Body of pancreas (tissue), 4 donors: ENCODE data around the gene RPL10A. TPM values are rescaled to one million over a fixed set of nuclear protein-coding genes. Genes with fewer than 3 reads are reported as not detected.

Source experiments
- ATAC-seq: fragments of 150-250 bp; one replicate; pipeline ENCODE4 v1.9.1; 2016
- DNase-seq, 4 donors: peaks; one replicate each; pipeline ENCODE4 v3.0.0-alpha.2; 2019
- H3K27ac ChIP-seq, 4 donors: fragments of 200-600 bp; sonication (generic); 1 replicate in 3 of 4; 2 replicates in 1 of 4; pipeline versions ENCODE4 v1.5.1 to v1.6.1; 2016 to 2019; ENCODE audit warnings: mild to moderate bottlenecking in 1 of 4, mixed read lengths in 1 of 4, moderate library complexity in 1 of 4
- H3K27me3 ChIP-seq, 2 donors: fragments of 200-600 bp; sonication (generic); one replicate each; pipeline ENCODE4 v1.6.0; 2016; ENCODE audit warnings: mild to moderate bottlenecking in 1 of 2
- H3K36me3 ChIP-seq, 2 donors: fragments of 200-600 bp; sonication (generic); replicated peaks in 1 of 2; 2 replicates each; pipeline ENCODE4 v1.5.1; 2016; ENCODE audit warnings: low read depth in 2 of 2; ENCODE audit not compliant: insufficient read depth in 1 of 2
- H3K4me1 ChIP-seq: fragments of 200-600 bp; sonication (generic); one replicate; pipeline ENCODE4 v1.6.0; 2016
- H3K4me3 ChIP-seq, 2 donors: fragments of 200-600 bp; sonication (generic); 1 replicate in 1 of 2; 2 replicates in 1 of 2; pipeline ENCODE4 v1.5.1; 2016 to 2019
- H3K9me3 ChIP-seq, 3 donors: fragments of 200-600 bp; sonication (generic); 1 replicate in 2 of 3; 2 replicates in 1 of 3; pipeline ENCODE4 v1.5.1; 2016
- POLR2A ChIP-seq, 3 donors: fragments of 450-650 bp; IDR thresholded peaks; one replicate each; pipeline ENCODE4 v1.6.1; 2016; ENCODE audit warnings: antibody characterized with exemption in 3 of 3, mild to moderate bottlenecking in 2 of 3
- WGBS, 2 donors: methylation state at CpG; one replicate each; pipeline ENCODE4 v1.1.5; 2017; 5-methylcytosine and 5-hydroxymethylcytosine counted together
- intact Hi-C: fragments of 100-400 bp; cut with DNase I; formaldehyde crosslinking; loops from one replicate; pipeline ENCODE4 v1.15.1; 2023
- total RNA-seq, 2 donors: library from RNA; depleted of rRNA; stranded (reverse); fragments of >200 nt; gene quantifications; one replicate each; pipeline ENCODE4 v1.1.0, GENCODE V29; 2016
- TF ChIP-seq, protein P1 (sequence below), 7 experiments: fragments of 450-650 bp in 4 of 7; fragments of 200-600 bp in 3 of 7; sonication (generic) in 3 of 7; IDR thresholded peaks; one replicate each; pipeline ENCODE4 v1.5.1; 2016 to 2019; ENCODE audit warnings: antibody characterized with exemption in 7 of 7

The RPL10A gene
- total RNA-seq, 2 donors from 2014 or later = 563 to 782 TPM

DNA sequence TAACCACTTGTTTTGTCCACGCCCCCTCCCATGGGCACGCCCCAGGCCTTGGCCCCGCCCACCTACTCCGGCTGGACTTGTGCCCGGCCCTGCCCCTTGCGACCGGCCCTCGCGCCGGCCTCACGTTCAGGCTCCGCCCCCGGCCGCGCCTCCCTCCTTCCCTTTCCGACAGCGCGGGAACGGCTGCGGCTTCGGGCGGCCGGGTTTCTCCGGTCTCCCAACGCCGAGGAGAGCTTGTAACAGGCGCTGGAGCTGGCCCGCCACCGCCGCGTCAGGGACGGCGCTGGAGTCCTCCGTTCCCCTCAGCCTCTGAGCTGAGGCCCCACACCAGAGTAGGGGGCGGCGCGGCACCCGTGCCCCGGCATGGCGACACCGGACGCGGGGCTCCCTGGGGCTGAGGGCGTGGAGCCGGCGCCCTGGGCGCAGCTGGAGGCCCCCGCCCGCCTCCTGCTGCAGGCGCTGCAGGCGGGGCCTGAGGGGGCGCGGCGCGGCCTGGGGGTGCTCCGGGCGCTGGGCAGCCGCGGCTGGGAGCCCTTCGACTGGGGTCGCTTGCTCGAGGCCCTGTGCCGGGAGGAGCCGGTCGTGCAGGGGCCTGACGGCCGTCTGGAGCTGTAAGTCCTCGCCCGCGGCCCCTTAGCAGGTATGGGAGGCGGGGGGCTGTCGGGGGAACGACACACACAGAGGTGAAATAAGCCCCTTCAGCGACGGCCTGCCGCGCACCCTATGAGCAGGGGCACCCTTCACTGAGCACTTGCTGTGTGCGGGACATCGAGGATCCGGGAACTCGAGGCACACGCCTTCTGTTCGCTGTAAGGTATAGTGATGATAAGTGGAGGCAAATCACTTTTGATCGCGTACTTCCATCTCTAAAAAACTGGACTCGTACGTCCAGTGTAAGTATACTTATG, 15.8 kb upstream of the RPL10A start, which contains the start of gene FANCE:
Gene FANCE (plus strand): TSS at position 156 of the 908 bp plus-strand sequence. CDS start 208 bp downstream, at position 364.
- intact Hi-C loops = loop anchor here (5.0 kb wide), 1 partner anchor 155 kb away; the partner anchor contains the start of gene DEF6
- 1 to 13% methylated on average over 4 to 87 of the region's 87 CpGs for whole genome bisulfite sequencing, 2 donors
- ATAC-seq (peak; percentile 98), DNase-seq (peak; percentile 93 to 97 (median 96))
- Histone ChIP-seq H3K27me3 (no peaks in the 10 kb centered on the region), H3K27ac (peak within 1 kb of the TSS in 3 of 4 donors; percentile 41 to 60 (median 56)), H3K4me3 (peak within 1 kb of the TSS in 1 of 2 donors; percentile 30), H3K36me3 (no peaks in the 10 kb centered on the region), H3K4me1 (peaks cover 23% of the 10 kb centered on the region), H3K9me3 (no peaks in the 10 kb centered on the region)
- TF ChIP-seq, protein P1, sequence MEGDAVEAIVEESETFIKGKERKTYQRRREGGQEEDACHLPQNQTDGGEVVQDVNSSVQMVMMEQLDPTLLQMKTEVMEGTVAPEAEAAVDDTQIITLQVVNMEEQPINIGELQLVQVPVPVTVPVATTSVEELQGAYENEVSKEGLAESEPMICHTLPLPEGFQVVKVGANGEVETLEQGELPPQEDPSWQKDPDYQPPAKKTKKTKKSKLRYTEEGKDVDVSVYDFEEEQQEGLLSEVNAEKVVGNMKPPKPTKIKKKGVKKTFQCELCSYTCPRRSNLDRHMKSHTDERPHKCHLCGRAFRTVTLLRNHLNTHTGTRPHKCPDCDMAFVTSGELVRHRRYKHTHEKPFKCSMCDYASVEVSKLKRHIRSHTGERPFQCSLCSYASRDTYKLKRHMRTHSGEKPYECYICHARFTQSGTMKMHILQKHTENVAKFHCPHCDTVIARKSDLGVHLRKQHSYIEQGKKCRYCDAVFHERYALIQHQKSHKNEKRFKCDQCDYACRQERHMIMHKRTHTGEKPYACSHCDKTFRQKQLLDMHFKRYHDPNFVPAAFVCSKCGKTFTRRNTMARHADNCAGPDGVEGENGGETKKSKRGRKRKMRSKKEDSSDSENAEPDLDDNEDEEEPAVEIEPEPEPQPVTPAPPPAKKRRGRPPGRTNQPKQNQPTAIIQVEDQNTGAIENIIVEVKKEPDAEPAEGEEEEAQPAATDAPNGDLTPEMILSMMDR (IDR thresholded peaks at IDR 0.05) = no peak
- TF ChIP-seq POLR2A (IDR thresholded peaks at IDR 0.05) = peak in 1 of 3 donors; percentile 14

DNA sequence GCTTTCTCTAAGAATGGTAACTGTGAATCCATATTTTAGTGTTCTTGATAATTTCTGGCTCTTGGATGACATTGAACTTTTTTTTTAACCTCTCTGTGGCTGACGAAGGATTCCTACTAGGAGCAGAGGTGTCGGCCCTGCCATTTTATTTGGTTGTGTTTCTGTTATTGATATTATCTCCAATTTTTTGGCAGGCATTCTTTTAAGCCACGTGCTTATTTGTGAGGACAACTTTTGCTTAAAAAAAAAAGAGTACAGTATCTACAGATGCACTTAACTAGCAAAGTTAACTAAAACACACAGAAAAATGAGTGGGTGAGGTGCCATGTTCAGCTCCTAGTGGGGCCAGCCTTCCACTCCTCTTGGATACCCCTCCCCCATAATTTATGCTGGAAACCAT, 15.0 kb upstream of the RPL10A start:
- no peak overlapping the region for H3K4me3 ChIP-seq
- DNase-seq = no peak
- H3K4me1 ChIP-seq = peaks cover 23% of the 10 kb centered on the region
- no peak for TF ChIP-seq POLR2A (IDR thresholded peaks at IDR 0.05)
- TF ChIP-seq, protein P1 (IDR thresholded peaks at IDR 0.05) = no peak
- 12 to 18% methylated on average over 3 of the region's 3 CpGs for WGBS, 2 donors
- H3K9me3 ChIP-seq = no peaks in the 10 kb centered on the region
- no peak overlapping the region for H3K27ac ChIP-seq
- ATAC-seq = no peak
- H3K27me3 ChIP-seq = no peaks in the 10 kb centered on the region
- intact Hi-C loops = loop anchor here (5.0 kb wide), 1 partner anchor 156 kb away; the partner anchor contains the start of gene DEF6
- H3K36me3 ChIP-seq = no peaks in the 10 kb centered on the region

DNA sequence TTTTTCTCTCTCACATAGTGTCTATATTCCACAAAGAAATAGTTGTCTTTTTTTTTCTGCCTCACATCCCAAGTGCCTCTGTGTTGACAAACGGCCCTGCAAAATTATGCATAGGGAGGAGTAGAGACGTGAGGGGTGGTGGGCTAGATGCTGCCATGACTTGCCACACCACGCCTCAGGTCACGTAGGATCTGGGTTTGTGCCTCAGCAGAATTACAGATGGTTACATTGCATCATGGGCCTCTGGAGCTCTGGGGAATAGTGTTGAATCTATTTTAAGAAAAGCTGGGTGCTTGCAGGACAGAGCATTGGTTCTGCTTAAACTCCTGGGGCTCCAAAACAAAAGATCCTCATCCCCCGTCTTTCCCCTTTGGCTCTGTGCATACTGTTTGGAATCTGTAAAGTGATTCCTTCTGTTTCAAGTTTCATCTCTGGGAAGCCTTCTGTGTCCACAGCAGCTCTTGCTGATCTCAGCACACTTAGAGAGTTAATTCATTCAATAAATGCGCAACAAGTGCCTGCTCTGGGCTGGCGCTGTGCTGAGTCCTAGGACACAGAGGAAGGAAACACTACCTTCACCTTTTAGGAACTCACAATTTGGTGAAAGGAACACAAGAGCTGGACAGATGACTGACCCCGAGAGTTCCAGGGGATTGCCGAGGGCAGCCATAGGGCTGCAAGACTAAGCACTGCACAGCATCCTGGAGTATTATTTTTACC, 13.7 kb upstream of the RPL10A start:
- DNase-seq = no peak
- intact Hi-C loops = loop anchor here (5.0 kb wide), 1 partner anchor 157 kb away; the partner anchor contains the start of gene DEF6
- no peak overlapping the region for H3K4me3 ChIP-seq

DNA sequence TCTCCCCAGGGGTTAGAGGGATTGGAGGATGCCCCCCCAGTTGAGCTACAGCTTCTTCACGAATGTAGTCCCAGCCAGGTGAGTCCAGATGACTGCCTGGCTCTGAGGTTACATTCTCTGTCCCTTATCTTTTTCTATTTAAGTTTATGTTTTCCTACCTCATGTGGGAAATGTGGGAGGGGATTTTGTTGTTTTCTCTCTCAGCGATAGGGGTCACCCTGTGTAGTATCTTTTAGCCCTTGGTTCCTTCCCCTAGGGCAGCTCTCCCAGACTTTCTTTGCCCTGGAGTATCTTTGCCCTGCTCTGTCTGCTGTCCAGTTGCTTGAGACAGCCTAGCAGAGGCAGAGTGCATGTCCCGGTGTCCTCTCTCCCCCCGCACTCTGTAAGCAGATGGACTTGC, 10.3 kb upstream of the RPL10A start:
- ATAC-seq = no peak
- 50 to 58% methylated on average over 3 to 4 of the region's 4 CpGs for WGBS, 2 donors
- no peak for TF ChIP-seq POLR2A (IDR thresholded peaks at IDR 0.05)
- TF ChIP-seq, protein P1 (IDR thresholded peaks at IDR 0.05) = no peak
- Histone ChIP-seq H3K36me3 (no peaks in the 10 kb centered on the region), H3K4me1 (peaks cover 12% of the 10 kb centered on the region), H3K9me3 (no peaks in the 10 kb centered on the region), H3K27me3 (no peaks in the 10 kb centered on the region), H3K4me3 (no peak overlapping the region), H3K27ac (no peak overlapping the region)
- no peak for DNase-seq
- intact Hi-C loops = no loop called here

More for the DNA sequence above, 13.7 kb upstream of the RPL10A start:
- TF ChIP-seq POLR2A (IDR thresholded peaks at IDR 0.05) = no peak
- TF ChIP-seq, protein P1 (IDR thresholded peaks at IDR 0.05) = no peak
- no peak overlapping the region for H3K27ac ChIP-seq
- no peaks in the 10 kb centered on the region for H3K27me3 ChIP-seq
- no peak for ATAC-seq
- no peaks in the 10 kb centered on the region for H3K9me3 ChIP-seq
- H3K36me3 ChIP-seq = no peaks in the 10 kb centered on the region
- WGBS, 2 donors = 86 to 91% methylated on average over 9 of the region's 9 CpGs
- peaks cover 23% of the 10 kb centered on the region for H3K4me1 ChIP-seq
